ENCODE results near the gene SLC38A10. TPM values are rescaled to one million over a fixed set of nuclear protein-coding genes. Genes with fewer than 3 reads are reported as not detected.
A peak's percentile ranks its signal among the peaks of the same experiment; 100 is the strongest.

Gene SLC38A10
- total and polyA plus RNA-seq, 12 donors, result 17.6 to 190 (median 102) TPM

DNA sequence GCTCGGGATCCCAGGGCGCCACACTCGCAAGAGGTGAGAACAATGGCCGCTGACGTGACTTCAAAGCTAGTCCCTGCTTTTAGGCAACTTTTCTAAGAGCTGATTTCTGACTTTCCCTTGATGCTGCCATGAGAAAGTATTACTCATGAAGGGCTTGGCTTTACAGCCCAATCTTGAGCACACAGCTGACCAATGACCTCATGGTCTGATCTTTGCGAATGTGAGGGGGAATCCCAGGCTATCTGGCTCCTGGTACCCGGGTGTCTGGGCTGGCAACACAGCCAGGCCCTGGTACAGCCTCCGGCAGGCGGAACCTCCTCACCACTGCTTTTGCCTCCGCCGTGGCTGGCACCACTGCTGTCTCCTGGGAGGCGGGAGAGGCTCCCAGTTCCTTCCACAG, 38.5 kb downstream of the SLC38A10 start:
- no peaks in the 10 kb centered on the region for H3K27me3 ChIP-seq
- peaks cover 0 to 60% of the 10 kb centered on the region in 2 donors for H3K36me3 ChIP-seq (replicated peaks in 1 of 2)
- intact Hi-C loops (cut with DNase I), result loop anchor here in 1 of 2 donors (5.0 kb wide), 1 partner anchor 226 kb away; no protein-coding TSS in a partner anchor
- H3K4me3 ChIP-seq, result no peak overlapping the region
- TF ChIP-seq, protein P1, sequence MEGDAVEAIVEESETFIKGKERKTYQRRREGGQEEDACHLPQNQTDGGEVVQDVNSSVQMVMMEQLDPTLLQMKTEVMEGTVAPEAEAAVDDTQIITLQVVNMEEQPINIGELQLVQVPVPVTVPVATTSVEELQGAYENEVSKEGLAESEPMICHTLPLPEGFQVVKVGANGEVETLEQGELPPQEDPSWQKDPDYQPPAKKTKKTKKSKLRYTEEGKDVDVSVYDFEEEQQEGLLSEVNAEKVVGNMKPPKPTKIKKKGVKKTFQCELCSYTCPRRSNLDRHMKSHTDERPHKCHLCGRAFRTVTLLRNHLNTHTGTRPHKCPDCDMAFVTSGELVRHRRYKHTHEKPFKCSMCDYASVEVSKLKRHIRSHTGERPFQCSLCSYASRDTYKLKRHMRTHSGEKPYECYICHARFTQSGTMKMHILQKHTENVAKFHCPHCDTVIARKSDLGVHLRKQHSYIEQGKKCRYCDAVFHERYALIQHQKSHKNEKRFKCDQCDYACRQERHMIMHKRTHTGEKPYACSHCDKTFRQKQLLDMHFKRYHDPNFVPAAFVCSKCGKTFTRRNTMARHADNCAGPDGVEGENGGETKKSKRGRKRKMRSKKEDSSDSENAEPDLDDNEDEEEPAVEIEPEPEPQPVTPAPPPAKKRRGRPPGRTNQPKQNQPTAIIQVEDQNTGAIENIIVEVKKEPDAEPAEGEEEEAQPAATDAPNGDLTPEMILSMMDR (IDR thresholded peaks at IDR 0.05), result no peak
- TF ChIP-seq POLR2A (IDR thresholded peaks at IDR 0.05), result no peak
- H3K9me3 ChIP-seq (replicated peaks in 1 of 3), result no peaks in the 10 kb centered on the region
- H3K4me1 ChIP-seq (replicated peaks in 1 of 2), result peaks cover 0 to 15% of the 10 kb centered on the region in 2 donors
- peak overlapping the region in 2 of 5 donors; percentile 21 to 40 for H3K27ac ChIP-seq
- DNase-seq, result peak in 3 of 7 donors; percentile 39 to 75 (median 57)
- 73 to 94% (median 85%) methylated on average over 6 to 12 of the region's 12 CpGs for WGBS, 4 donors

DNA sequence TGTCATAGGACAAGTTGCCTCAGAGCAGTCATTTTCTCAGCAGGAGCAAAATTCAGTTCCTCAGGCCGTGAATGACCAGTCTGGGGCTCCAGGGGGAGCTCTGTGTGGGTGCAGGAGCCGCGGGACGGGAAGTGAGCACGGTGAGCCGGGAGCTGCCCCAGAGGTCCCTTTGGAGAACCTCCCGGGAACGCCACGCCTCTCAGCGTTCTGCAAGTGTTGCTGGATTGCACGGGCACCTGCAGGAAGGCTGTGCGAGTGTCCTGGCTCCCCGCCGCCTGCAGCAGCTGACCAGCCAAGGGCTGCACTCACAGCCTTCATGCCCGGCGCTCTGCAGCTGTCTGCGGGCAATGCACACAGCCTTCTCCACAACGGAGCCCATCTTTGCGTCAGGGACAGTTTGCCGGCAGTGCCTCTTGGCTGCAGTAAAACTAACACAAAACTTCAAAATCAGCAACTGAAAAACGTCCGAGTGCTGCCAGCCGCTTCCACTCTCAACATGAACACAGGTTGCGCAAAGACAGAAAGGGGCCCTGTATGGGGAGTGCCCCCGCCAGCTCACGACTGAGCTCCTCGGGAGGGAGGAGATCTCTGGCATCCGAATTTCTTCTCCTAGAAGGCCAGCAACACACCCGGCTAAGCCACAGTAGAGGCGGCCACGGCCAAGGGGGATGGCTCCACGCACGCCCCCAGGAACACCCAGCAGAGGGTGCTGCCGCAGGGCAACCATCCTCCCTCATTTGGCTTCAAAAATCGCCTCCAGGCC, 40.0 kb downstream of the SLC38A10 start:
- Histone ChIP-seq H3K36me3 (replicated peaks in 1 of 2) (peaks cover 0 to 60% of the 10 kb centered on the region in 2 donors), H3K4me3 (no peak overlapping the region), H3K9me3 (replicated peaks in 1 of 3) (no peaks in the 10 kb centered on the region), H3K4me1 (replicated peaks in 1 of 2) (peaks cover 0 to 15% of the 10 kb centered on the region in 2 donors), H3K27ac (peak overlapping the region in 2 of 5 donors; percentile 17 to 39), H3K27me3 (no peaks in the 10 kb centered on the region)
- intact Hi-C loops (cut with DNase I), result loop anchor here (5.0 kb wide), 3 partner anchors 227 to 342 kb away; no protein-coding TSS in a partner anchor
- 60 to 78% (median 61%) methylated on average over 13 to 35 of the region's 35 CpGs for WGBS, 4 donors
- DNase-seq, result peak; percentile 47 to 90 (median 50)
- TF ChIP-seq, protein P1 (IDR thresholded peaks at IDR 0.05), result peak in 5 of 6 experiments; percentile 22 to 55 (median 43)
- TF ChIP-seq POLR2A (IDR thresholded peaks at IDR 0.05), result no peak

DNA sequence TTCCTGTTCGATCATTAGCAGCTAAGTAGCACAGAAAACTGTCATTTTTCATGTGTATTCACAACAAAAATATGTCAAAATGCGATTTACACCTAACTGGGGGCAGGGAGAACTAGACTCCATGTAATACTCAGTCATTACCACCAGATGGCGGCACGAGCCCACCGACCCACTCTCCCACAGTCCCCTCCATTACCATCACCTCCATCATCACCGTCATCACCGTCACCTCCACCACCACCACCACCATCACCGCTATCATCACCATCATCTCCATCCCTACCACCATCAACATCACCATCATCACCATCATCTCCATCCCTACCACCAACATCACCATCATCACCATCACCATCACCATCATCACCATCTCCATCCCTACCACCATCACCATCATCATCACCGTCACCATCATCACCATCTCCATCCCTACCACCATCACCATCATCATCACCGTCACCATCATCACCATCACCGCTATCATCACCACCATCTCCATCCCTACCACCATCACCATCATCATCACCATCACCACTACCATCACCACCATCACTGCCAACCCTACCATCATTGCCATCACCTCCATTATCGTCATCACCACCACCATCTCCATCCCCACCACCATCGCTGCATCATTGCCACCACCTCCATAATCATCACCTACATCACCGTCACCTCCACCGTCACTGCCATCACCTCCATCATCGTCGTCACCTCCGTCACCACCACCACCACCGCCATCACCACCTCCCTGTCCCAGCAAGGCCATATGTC, 41.6 kb downstream of the SLC38A10 start:
- peak in 3 of 7 donors; percentile 52 to 81 (median 55) for DNase-seq
- Histone ChIP-seq H3K27me3 (no peaks in the 10 kb centered on the region), H3K4me1 (replicated peaks in 1 of 2) (peaks cover 0 to 15% of the 10 kb centered on the region in 2 donors), H3K27ac (peak overlapping the region in 1 of 5 donors; percentile 59), H3K4me3 (no peak overlapping the region), H3K9me3 (replicated peaks in 1 of 3) (no peaks in the 10 kb centered on the region), H3K36me3 (replicated peaks in 1 of 2) (peaks cover 0 to 53% of the 10 kb centered on the region in 2 donors)
- intact Hi-C loops (cut with DNase I), result loop anchor here (5.0 kb wide), 2 partner anchors 234 to 344 kb away; no protein-coding TSS in a partner anchor
- TF ChIP-seq, protein P1 (IDR thresholded peaks at IDR 0.05), result peak; percentile 65 to 97 (median 84)
- TF ChIP-seq POLR2A (IDR thresholded peaks at IDR 0.05), result no peak
- 59 to 62% (median 60%) methylated on average over 19 of the region's 19 CpGs for WGBS, 4 donors

DNA sequence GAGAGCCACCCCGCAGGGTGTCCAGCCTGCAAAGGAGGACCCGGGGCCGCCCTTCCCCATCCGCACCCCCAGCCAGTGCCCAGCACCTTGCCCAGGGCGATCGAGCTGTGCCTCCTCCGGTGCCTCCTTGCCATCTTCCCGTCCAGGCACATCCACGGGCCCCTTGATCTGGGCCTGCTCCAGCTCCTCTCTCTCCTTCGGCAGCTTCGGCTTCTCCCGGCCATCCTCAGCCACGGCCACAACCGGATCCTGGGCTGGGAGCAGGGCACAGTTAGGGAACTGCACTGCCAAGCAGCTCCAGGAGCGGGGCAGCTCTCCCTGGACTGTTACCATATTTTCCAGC, 42.1 kb downstream of the SLC38A10 start:
- Histone ChIP-seq H3K36me3 (replicated peaks in 1 of 2) (peaks cover 0 to 47% of the 10 kb centered on the region in 2 donors), H3K9me3 (replicated peaks in 1 of 3) (no peaks in the 10 kb centered on the region), H3K27me3 (no peaks in the 10 kb centered on the region), H3K27ac (peak overlapping the region in 1 of 5 donors; percentile 59), H3K4me3 (no peak overlapping the region), H3K4me1 (replicated peaks in 1 of 2) (peaks cover 0 to 15% of the 10 kb centered on the region in 2 donors)
- no peak for DNase-seq
- intact Hi-C loops (cut with DNase I), result loop anchor here (5.0 kb wide), 2 partner anchors 234 to 344 kb away; no protein-coding TSS in a partner anchor
- TF ChIP-seq, protein P1 (IDR thresholded peaks at IDR 0.05), result no peak
- no peak for TF ChIP-seq POLR2A (IDR thresholded peaks at IDR 0.05)
- 49 to 79% (median 70%) methylated on average over 7 to 15 of the region's 15 CpGs for WGBS, 4 donors
